ENCODE measurements around the gene CARHSP1. TPM values are rescaled to one million over a fixed set of nuclear protein-coding genes. Genes with fewer than 3 reads are reported as not detected.

CARHSP1 gene
- total RNA-seq, 1 experiment from 2014 or later: 104 TPM

DNA sequence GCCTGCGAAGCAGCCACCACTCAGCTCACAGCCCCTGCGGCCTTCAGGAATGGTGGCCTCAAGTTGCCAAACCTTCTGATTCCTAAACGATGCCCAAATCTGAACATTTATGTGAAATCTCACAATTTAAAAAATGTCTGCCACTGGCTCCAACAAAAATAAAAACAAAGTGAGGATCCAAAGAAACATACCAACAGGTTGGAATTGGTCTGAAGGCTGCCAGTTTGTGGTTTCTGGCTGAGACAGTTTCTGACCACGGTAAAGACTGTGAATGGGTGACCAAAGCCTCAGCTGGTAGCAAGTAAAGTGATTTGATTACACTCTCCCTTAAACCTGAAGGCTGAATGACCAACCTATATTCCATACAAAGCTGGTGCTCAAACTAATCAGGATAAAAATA lies 38.3 kb upstream of the CARHSP1 start:
- CTCF ChIA-PET: interaction anchor here (0.7 kb wide), 1 partner anchor 102 kb away, joined by 3 read pairs; no protein-coding TSS in a partner anchor
- intact Hi-C loops (cut with micrococcal nuclease; ENCODE audit: unreplicated experiment): loop anchor here (5.0 kb wide), 1 partner anchor 100 kb away; no protein-coding TSS in a partner anchor
- H3K9me3 Mint-ChIP-seq (ENCODE audit: low read depth, unreplicated experiment): no peaks in the 10 kb centered on the region
- H3K4me1 Mint-ChIP-seq (ENCODE audit: low read depth, unreplicated experiment): peaks cover 19% of the 10 kb centered on the region
- BruUV-seq (replicated peaks): no TSS peak
- no peak overlapping the region for H3K4me3 Mint-ChIP-seq (ENCODE audit: low read depth, unreplicated experiment)
- DNase-seq: no peak
- no peaks in the 10 kb centered on the region for H3K27me3 Mint-ChIP-seq (ENCODE audit: unreplicated experiment)
- no peak overlapping the region for H3K27ac Mint-ChIP-seq (ENCODE audit: unreplicated experiment)
- H3K36me3 Mint-ChIP-seq (ENCODE audit: insufficient read depth, unreplicated experiment): peaks cover 74% of the 10 kb centered on the region
- TF ChIP-seq, protein P1, sequence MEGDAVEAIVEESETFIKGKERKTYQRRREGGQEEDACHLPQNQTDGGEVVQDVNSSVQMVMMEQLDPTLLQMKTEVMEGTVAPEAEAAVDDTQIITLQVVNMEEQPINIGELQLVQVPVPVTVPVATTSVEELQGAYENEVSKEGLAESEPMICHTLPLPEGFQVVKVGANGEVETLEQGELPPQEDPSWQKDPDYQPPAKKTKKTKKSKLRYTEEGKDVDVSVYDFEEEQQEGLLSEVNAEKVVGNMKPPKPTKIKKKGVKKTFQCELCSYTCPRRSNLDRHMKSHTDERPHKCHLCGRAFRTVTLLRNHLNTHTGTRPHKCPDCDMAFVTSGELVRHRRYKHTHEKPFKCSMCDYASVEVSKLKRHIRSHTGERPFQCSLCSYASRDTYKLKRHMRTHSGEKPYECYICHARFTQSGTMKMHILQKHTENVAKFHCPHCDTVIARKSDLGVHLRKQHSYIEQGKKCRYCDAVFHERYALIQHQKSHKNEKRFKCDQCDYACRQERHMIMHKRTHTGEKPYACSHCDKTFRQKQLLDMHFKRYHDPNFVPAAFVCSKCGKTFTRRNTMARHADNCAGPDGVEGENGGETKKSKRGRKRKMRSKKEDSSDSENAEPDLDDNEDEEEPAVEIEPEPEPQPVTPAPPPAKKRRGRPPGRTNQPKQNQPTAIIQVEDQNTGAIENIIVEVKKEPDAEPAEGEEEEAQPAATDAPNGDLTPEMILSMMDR (IDR thresholded peaks at IDR 0.05; ENCODE audit: unreplicated experiment): no peak

DNA sequence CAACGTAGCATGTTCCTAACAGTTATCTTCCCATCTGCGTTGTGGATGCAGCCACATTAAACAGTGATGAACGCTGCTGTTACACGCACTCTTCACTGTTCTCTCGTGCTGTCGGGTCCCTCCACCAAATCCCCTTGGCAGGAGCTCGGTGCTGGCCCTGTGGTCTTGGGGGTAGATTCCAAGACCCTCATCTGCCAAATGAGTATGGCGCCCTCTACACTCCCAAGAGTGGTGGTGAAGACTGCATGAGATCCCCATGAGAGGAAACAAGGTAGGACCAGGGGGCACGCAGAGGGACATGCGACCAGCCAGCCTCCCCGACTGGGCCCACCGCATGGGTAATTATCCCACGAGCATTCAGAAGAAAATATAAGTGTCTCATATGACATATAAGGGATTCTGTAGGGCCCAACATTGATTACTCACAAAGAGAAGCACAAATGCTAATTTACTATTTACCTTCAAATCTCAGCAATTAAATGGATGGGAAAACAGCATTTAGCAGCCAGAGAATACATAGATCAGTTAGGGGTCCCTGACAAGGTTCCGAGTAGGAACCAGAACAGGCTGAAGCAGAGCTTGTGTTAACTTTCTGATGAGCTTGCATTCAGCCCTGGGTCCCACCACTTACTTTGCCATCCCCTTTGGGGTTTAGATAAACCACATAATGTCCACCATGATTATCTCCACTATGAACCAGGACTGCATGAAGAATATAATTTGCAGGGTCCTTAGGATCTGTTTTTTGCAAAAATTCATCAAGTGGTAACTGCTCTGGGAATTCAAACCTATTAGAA lies 37.2 kb upstream of the CARHSP1 start:
- peaks cover 73% of the 10 kb centered on the region for H3K36me3 Mint-ChIP-seq (ENCODE audit: insufficient read depth, unreplicated experiment)
- no peaks in the 10 kb centered on the region for H3K9me3 Mint-ChIP-seq (ENCODE audit: low read depth, unreplicated experiment)
- peaks cover 8% of the 10 kb centered on the region for H3K4me1 Mint-ChIP-seq (ENCODE audit: low read depth, unreplicated experiment)
- H3K4me3 Mint-ChIP-seq (ENCODE audit: low read depth, unreplicated experiment): no peak overlapping the region
- no peak overlapping the region for H3K27ac Mint-ChIP-seq (ENCODE audit: unreplicated experiment)
- intact Hi-C loops (cut with micrococcal nuclease; ENCODE audit: unreplicated experiment): loop anchor here (5.0 kb wide), 1 partner anchor 101 kb away; no protein-coding TSS in a partner anchor
- CTCF ChIA-PET: interaction anchor here (1.2 kb wide), 1 partner anchor 31 kb away, joined by 3 read pairs; no protein-coding TSS in a partner anchor
- BruUV-seq (replicated peaks): no TSS peak
- H3K27me3 Mint-ChIP-seq (ENCODE audit: unreplicated experiment): no peaks in the 10 kb centered on the region
- no peak for DNase-seq
- TF ChIP-seq, protein P1 (IDR thresholded peaks at IDR 0.05; ENCODE audit: unreplicated experiment): peak; percentile 39

DNA sequence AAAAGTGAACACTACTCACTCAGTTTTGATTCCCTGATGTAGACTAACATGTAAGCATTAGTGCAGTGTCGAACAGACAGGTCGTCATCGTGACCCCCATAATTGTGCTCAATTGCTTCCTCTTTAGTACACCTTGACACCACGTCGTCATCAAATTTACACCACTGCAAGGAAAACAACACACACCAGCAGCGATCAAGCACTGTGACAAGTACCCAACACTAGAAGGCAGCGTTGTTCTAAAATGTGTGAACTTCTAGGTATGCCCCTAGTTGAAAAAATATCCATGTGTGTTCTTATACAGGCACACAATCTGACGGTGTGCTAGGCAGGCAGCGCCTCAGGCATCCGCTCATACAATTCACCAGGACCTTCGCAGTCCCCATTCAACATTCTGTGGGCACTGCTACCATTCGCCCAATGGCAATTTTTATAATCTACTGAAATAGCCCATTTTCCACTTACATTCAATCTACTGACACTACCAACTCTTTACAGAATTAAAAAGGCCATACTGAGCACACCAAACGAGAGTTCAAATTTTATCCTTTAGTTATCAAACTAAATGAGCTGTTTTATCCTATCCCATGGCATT lies 36.5 kb upstream of the CARHSP1 start:
- Mint-ChIP-seq H3K4me1 (ENCODE audit: low read depth, unreplicated experiment) (peaks cover 1% of the 10 kb centered on the region), H3K27ac (ENCODE audit: unreplicated experiment) (no peak overlapping the region), H3K9me3 (ENCODE audit: low read depth, unreplicated experiment) (no peaks in the 10 kb centered on the region), H3K4me3 (ENCODE audit: low read depth, unreplicated experiment) (no peak overlapping the region), H3K36me3 (ENCODE audit: insufficient read depth, unreplicated experiment) (peaks cover 80% of the 10 kb centered on the region), H3K27me3 (ENCODE audit: unreplicated experiment) (no peaks in the 10 kb centered on the region)
- CTCF ChIA-PET: interaction anchor here (1.2 kb wide), 1 partner anchor 31 kb away, joined by 3 read pairs; no protein-coding TSS in a partner anchor
- intact Hi-C loops (cut with micrococcal nuclease; ENCODE audit: unreplicated experiment): loop anchor here (5.0 kb wide), 1 partner anchor 102 kb away; no protein-coding TSS in a partner anchor
- no TSS peak for BruUV-seq (replicated peaks)
- TF ChIP-seq, protein P1 (IDR thresholded peaks at IDR 0.05; ENCODE audit: unreplicated experiment): no peak
- DNase-seq: peak; percentile 29

DNA sequence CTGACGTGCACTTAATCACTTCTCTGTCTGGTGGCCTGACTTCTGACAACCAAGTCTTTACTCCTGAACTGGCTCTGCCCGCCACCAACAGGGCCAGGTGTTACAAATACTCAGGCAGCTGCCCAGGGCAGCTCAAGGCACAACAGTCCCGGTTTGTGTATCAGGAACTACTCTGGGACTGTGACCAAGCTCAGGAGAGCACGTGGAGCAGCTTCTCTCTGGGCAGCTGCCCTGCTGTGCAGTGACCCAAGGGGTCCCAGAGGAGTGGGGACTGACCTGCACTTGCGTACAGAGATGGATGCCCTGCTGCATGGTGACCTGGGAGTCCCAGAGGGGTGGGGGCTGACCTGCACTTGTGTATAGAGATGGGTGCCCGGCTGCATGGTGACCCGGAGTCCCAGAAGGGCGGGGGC lies 35.2 kb upstream of the CARHSP1 start:
- Mint-ChIP-seq H3K9me3 (ENCODE audit: low read depth, unreplicated experiment) (no peaks in the 10 kb centered on the region), H3K27me3 (ENCODE audit: unreplicated experiment) (no peaks in the 10 kb centered on the region), H3K36me3 (ENCODE audit: insufficient read depth, unreplicated experiment) (peaks cover 89% of the 10 kb centered on the region), H3K4me3 (ENCODE audit: low read depth, unreplicated experiment) (no peak overlapping the region), H3K27ac (ENCODE audit: unreplicated experiment) (no peak overlapping the region), H3K4me1 (ENCODE audit: low read depth, unreplicated experiment) (no peaks in the 10 kb centered on the region)
- CTCF ChIA-PET: interaction anchor here (0.6 to 0.9 kb wide), 3 partner anchors 35 to 223 kb away, joined by 3 to 9 read pairs (median 5); no protein-coding TSS in a partner anchor
- DNase-seq: no peak
- no TSS peak for BruUV-seq (replicated peaks)
- intact Hi-C loops (cut with micrococcal nuclease; ENCODE audit: unreplicated experiment): no loop called here
- TF ChIP-seq, protein P1 (IDR thresholded peaks at IDR 0.05; ENCODE audit: unreplicated experiment): no peak
